Measurements from ENCODE around the gene ARID5B.

DNA sequence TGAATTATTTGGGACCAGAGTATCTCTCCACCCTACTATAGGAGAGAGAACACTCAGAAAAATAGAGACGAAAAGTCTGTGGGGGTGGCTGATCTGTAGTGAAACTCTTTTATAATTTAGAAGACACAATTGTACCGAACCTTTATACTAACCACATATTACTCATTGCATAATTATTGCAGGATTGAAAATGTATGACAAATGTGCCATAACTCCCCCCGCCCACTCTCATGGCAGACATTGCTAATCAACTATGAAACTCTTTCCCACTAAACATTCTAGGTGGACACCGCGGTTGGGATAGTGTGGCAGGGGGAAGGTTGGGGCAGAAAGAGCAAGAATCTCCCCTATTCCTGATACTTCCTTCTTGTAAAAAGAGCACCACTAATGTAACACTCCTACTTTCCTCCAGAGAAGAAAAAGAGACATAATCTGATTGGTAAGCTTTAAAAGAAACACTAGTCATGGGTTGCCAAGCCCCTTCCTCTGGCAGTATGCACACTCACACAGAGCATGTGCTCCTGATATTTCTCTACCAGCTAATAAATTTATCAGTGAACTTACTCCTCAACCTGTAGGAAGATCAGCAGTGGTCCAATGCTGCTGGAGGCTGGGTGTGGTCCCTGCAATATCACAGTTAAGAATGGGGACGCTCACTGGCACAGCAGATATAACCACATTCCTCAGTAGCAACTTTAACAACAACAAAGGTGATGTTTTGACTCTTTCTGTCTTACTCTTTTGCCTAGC lies 18.7 kb upstream of the ARID5B start:
- TF ChIP-seq TAF1 (IDR thresholded peaks at IDR 0.05; ENCODE audit: low read depth, low read length) (no peak), POLR2AphosphoS5 (IDR thresholded peaks at IDR 0.05; ENCODE audit: low read depth, low read length) (no peak), POLR2A (IDR thresholded peaks at IDR 0.05; ENCODE audit: low read depth, low read length) (no peak)

Measured in GM12891 (cell line).